ENCODE data around the gene WFS1.

DNA sequence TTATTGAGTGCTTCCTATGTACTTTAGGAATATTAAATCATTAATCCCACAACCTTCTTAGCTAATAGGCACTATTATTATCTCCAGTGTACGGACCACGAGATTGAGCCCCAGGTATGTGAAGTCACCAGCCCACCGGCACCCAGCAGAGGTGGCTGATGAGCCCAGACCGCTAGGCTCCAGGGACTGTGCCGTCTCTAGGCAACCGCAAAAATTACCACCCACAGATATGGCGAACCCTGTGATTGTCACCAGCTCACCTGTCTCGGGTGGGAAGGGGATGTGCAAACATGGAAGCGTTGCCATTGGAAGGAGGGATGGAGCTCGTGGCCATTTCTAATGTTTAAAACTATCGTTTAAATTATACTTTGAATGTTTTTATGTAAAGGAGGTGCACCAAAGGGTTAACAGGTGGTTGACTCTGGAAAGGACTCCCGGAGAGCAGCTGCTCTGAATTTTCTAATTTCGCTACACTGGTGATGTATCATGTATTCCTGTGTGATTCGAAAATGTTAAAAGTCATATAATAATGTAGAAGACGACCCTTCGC lies 48.3 kb upstream of the WFS1 start:
- TF ChIP-seq, protein P1, sequence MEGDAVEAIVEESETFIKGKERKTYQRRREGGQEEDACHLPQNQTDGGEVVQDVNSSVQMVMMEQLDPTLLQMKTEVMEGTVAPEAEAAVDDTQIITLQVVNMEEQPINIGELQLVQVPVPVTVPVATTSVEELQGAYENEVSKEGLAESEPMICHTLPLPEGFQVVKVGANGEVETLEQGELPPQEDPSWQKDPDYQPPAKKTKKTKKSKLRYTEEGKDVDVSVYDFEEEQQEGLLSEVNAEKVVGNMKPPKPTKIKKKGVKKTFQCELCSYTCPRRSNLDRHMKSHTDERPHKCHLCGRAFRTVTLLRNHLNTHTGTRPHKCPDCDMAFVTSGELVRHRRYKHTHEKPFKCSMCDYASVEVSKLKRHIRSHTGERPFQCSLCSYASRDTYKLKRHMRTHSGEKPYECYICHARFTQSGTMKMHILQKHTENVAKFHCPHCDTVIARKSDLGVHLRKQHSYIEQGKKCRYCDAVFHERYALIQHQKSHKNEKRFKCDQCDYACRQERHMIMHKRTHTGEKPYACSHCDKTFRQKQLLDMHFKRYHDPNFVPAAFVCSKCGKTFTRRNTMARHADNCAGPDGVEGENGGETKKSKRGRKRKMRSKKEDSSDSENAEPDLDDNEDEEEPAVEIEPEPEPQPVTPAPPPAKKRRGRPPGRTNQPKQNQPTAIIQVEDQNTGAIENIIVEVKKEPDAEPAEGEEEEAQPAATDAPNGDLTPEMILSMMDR (IDR thresholded peaks at IDR 0.05) = no peak
- TF ChIP-seq POLR2A (IDR thresholded peaks at IDR 0.05) (no peak), EP300 (IDR thresholded peaks at IDR 0.05) (no peak)
